ENCODE results near the gene APEH.

DNA sequence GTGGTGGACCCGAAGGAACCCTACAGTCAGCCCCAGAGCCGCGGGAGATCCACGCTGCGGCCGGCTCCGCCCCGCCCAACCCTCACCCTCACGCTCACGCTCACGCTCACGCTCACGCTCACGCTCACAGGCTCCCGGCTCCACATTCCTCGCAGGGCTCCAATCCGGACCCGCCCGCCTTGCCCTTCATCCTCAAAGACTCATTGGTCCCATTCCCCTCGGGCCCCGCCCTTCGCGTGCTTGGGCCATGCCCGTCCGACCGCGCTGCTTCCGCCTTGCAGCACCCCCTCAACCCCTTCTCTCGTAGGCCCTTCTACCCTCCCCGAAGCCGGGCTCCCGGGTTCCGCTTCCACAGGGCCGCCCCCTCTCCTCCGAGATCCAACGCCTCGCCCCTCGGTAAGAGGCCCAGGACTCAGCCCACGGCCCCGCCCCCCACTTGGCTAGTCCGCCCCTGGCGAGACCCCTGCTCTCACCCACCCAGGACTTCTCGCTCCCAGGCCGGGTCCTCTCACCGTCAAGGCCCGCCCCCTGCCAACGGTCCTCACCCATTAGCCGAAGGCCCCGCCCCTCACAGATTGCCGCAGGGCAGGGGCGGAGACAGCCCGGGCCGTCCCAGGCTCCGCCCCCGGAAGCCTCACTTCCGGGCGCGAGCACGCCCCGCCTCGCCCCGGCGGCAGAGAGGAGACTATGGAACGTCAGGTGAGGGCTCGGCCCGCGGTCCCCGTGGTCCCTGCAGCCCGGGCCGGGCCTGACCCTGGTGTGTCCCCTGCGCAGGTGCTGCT, at the start of gene APEH:
- TF ChIP-seq, protein P1, sequence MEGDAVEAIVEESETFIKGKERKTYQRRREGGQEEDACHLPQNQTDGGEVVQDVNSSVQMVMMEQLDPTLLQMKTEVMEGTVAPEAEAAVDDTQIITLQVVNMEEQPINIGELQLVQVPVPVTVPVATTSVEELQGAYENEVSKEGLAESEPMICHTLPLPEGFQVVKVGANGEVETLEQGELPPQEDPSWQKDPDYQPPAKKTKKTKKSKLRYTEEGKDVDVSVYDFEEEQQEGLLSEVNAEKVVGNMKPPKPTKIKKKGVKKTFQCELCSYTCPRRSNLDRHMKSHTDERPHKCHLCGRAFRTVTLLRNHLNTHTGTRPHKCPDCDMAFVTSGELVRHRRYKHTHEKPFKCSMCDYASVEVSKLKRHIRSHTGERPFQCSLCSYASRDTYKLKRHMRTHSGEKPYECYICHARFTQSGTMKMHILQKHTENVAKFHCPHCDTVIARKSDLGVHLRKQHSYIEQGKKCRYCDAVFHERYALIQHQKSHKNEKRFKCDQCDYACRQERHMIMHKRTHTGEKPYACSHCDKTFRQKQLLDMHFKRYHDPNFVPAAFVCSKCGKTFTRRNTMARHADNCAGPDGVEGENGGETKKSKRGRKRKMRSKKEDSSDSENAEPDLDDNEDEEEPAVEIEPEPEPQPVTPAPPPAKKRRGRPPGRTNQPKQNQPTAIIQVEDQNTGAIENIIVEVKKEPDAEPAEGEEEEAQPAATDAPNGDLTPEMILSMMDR (IDR thresholded peaks at IDR 0.05; ENCODE audit: low read length), result no peak
- no peak for TF ChIP-seq EZH2 (IDR thresholded peaks at IDR 0.05; ENCODE audit: borderline replicate concordance, low read length)

Data from OCI-LY1 (cell line).